K562 (cell line): ENCODE data around the gene HMCES. TPM values are rescaled to one million over a fixed set of nuclear protein-coding genes. Genes with fewer than 3 reads are reported as not detected.
A peak's percentile ranks its signal among the peaks of the same experiment; 100 is the strongest.

Experiments used
- CREM ChIP-seq: IDR thresholded peaks from 2 replicates; pipeline ENCODE4 v1.6.1; 2014; ENCODE audit warnings: antibody characterized with exemption, low read depth
- HDAC1 ChIP-seq, 2 experiments: fragments of 450-650 bp; IDR thresholded peaks; 2 replicates each; pipeline ENCODE4 v1.6.1; 2016 to 2017; ENCODE audit warnings: inconsistent platforms in 1 of 2, mild to moderate bottlenecking in 1 of 2, moderate library complexity in 1 of 2
- HMBOX1 ChIP-seq: sonication (generic); IDR thresholded peaks from 2 replicates; pipeline ENCODE4 v1.6.1; 2016
- IRF1 ChIP-seq: sonication (generic); formaldehyde crosslinking; IDR thresholded peaks from 2 replicates; pipeline ENCODE4 v1.8.0; 2022; ENCODE audit warnings: missing genetic modification reagents, mild to moderate bottlenecking, borderline replicate concordance
- JUND ChIP-seq, 2 experiments: IDR thresholded peaks; 2 replicates in 1 of 2; 3 replicates in 1 of 2; pipeline ENCODE4 v1.6.1; 2011; ENCODE audit warnings: borderline replicate concordance in 2 of 2, low read depth in 2 of 2, low read length in 2 of 2, improper control_type of control experiment in 1 of 2, missing biosample characterization in 1 of 2, missing genetic modification characterization in 1 of 2, missing genetic modification reagents in 1 of 2
- MCM7 ChIP-seq, 2 experiments: fragments of 450-650 bp; IDR thresholded peaks; 2 replicates each; pipeline ENCODE4 v1.6.1; 2016 to 2018
- MEF2D ChIP-seq: conservative IDR thresholded peaks from 2 replicates; pipeline ENCODE4 v1.6.1; 2016; ENCODE audit warnings: low read depth, missing genetic modification characterization, missing compliant biosample characterization
- MEIS2 ChIP-seq: fragments of 450-650 bp; IDR thresholded peaks from 2 replicates; pipeline ENCODE4 v1.6.1; 2014; ENCODE audit warnings: mild to moderate bottlenecking; ENCODE audit not compliant: partially characterized antibody
- MYNN ChIP-seq, 2 experiments: sonication (generic); formaldehyde crosslinking in 1 of 2; IDR thresholded peaks; 2 replicates each; pipeline versions ENCODE4 v1.5.0 to v1.6.1; 2016 to 2020; ENCODE audit warnings: antibody characterized with exemption in 1 of 2, missing genetic modification reagents in 1 of 2
- NFRKB ChIP-seq: fragments of 450-650 bp; IDR thresholded peaks from 2 replicates; pipeline ENCODE4 v1.6.1; 2016; ENCODE audit warnings: low read depth
- POLR2H ChIP-seq: IDR thresholded peaks from 2 replicates; pipeline ENCODE4 v1.6.1; 2016; ENCODE audit warnings: missing genetic modification characterization, low read depth, mild to moderate bottlenecking, control low read depth, missing compliant biosample characterization, moderate library complexity
- RBBP5 ChIP-seq: fragments of 200-600 bp; sonication (generic); IDR thresholded peaks from 2 replicates; pipeline ENCODE4 v1.6.1; 2012; ENCODE audit warnings: borderline replicate concordance, mild to moderate bottlenecking, low read length, control low read depth, inconsistent platforms; ENCODE audit not compliant: insufficient read depth, poor library complexity, severe bottlenecking
- SMAD4 ChIP-seq: fragments of 250-450 bp; sonication (Bioruptor Pico); conservative IDR thresholded peaks from 2 replicates; pipeline ENCODE4 v1.8.0; 2021; ENCODE audit warnings: inconsistent platforms, mild to moderate bottlenecking, moderate library complexity
- SMARCA4 ChIP-seq: fragments of 450-650 bp; IDR thresholded peaks from 2 replicates; pipeline ENCODE4 v1.6.1; 2016
- SMARCC2 ChIP-seq: fragments of 450-650 bp; IDR thresholded peaks from 2 replicates; pipeline ENCODE4 v1.6.1; 2017; ENCODE audit warnings: antibody characterized with exemption, moderate library complexity, mild to moderate bottlenecking, low read depth
- SOX6 ChIP-seq: fragments of 450-650 bp; IDR thresholded peaks from 2 replicates; pipeline ENCODE4 v1.6.1; 2014; ENCODE audit warnings: mild to moderate bottlenecking
- TRIM24 ChIP-seq, 2 experiments: fragments of 450-650 bp; IDR thresholded peaks; 2 replicates each; pipeline ENCODE4 v1.6.1; 2016
- ZNF140 ChIP-seq: fragments of 250-450 bp; sonication (Bioruptor Pico); IDR thresholded peaks from 2 replicates; pipeline ENCODE4 v1.8.0; 2021; ENCODE audit warnings: moderate library complexity, mild to moderate bottlenecking, inconsistent platforms
- ZNF165 ChIP-seq: fragments of 250-450 bp; sonication (Bioruptor Pico); IDR thresholded peaks from 2 replicates; pipeline ENCODE4 v1.4.0; 2020; ENCODE audit warnings: borderline replicate concordance
- ZNF224 ChIP-seq: sonication (generic); formaldehyde crosslinking; IDR thresholded peaks from 2 replicates; pipeline ENCODE4 v1.8.0; 2022; ENCODE audit warnings: mild to moderate bottlenecking, missing genetic modification reagents
- ZNF3 ChIP-seq: fragments of 250-450 bp; sonication (Bioruptor Pico); IDR thresholded peaks from 2 replicates; pipeline ENCODE4 v1.5.0; 2021; ENCODE audit warnings: mild to moderate bottlenecking, moderate library complexity
- ZNF384 ChIP-seq: IDR thresholded peaks from 2 replicates; pipeline ENCODE4 v1.6.1; 2012; ENCODE audit warnings: low read depth, low read length, improper control_type of control experiment
- polyA plus RNA-seq, 8 experiments: library from polyadenylated mRNA; depleted of rRNA in 4 of 8; stranded (reverse) in 5 of 8; unstranded in 3 of 8; fragments of >200 nt; fragmentation: Nextera tagmentation in 2 of 8; fragmentation: Illumina TruSeq in 1 of 8; extraction: Ambion mirVana in 2 of 8; extraction: Trizol in 1 of 8; gene quantifications; 2 replicates each; pipeline versions ENCODE4 v1.2.1 to v1.2.3, GENCODE V29; 2011 to 2014; ENCODE audit warnings: inconsistent platforms in 1 of 8, missing spikeins in 1 of 8
- total RNA-seq, 7 experiments: library from RNA; depleted of rRNA in 6 of 7; stranded (reverse); fragments of >200 nt in 6 of 7; fragmentation: Illumina TruSeq in 2 of 7; extraction: Trizol in 2 of 7; gene quantifications; 2 replicates each; pipeline versions ENCODE4 v1.2.1 to v1.2.3, GENCODE V29; 2011 to 2021; ENCODE audit warnings: low replicate concordance in 1 of 7
- TF ChIP-seq, protein P1 (sequence below): fragments of 450-650 bp; IDR thresholded peaks from 2 replicates; pipeline ENCODE4 v1.6.1; 2016; ENCODE audit warnings: mild to moderate bottlenecking

The HMCES gene
- total and polyA plus RNA-seq, 9 of the 15 experiments (the other 6 are each of a cell fraction or from before 2014, with no cell fraction given) = 18.8 to 45.3 (median 24.8) TPM

GRCh38 chr3:129230311-129231019 is 48.2 kb upstream of the HMCES start (continued):
- TF ChIP-seq, protein P1, sequence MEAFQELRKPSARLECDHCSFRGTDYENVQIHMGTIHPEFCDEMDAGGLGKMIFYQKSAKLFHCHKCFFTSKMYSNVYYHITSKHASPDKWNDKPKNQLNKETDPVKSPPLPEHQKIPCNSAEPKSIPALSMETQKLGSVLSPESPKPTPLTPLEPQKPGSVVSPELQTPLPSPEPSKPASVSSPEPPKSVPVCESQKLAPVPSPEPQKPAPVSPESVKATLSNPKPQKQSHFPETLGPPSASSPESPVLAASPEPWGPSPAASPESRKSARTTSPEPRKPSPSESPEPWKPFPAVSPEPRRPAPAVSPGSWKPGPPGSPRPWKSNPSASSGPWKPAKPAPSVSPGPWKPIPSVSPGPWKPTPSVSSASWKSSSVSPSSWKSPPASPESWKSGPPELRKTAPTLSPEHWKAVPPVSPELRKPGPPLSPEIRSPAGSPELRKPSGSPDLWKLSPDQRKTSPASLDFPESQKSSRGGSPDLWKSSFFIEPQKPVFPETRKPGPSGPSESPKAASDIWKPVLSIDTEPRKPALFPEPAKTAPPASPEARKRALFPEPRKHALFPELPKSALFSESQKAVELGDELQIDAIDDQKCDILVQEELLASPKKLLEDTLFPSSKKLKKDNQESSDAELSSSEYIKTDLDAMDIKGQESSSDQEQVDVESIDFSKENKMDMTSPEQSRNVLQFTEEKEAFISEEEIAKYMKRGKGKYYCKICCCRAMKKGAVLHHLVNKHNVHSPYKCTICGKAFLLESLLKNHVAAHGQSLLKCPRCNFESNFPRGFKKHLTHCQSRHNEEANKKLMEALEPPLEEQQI = peak; percentile 21; the same call in 1 of the 2 replicates
- 0 out of 2 replicates have a peak, but pooled peaks have one; percentile 13 for TF ChIP-seq CREM
- 0 out of 2 replicates have a peak, but pooled peaks have one; percentile 59 for TF ChIP-seq MYNN (IDR thresholded peaks at IDR 0.05)
- TF ChIP-seq MYNN (CRISPR knock-in tag; IDR thresholded peaks at IDR 0.05) = no peak
- peak; percentile 52 for TF ChIP-seq SMAD4 (CRISPR knock-in tag)
- TF ChIP-seq SMARCC2 = peak; percentile 31; the same call in 1 of the 2 replicates
- TF ChIP-seq SMARCA4 = peak; percentile 70; the same call in 1 of the 2 replicates
- peak; percentile 86 for TF ChIP-seq JUND (IDR thresholded peaks at IDR 0.05; ENCODE audit: borderline replicate concordance, low read depth, low read length)
- TF ChIP-seq JUND (tag; IDR thresholded peaks at IDR 0.05; ENCODE audit: borderline replicate concordance, low read depth, low read length) = peak; percentile 78
- TF ChIP-seq ZNF384 = peak; percentile 80
- no peak for TF ChIP-seq ZNF224 (CRISPR knock-in tag)
- TF ChIP-seq IRF1 (CRISPR knock-in tag) = no peak
- no peak for TF ChIP-seq ZNF3 (CRISPR knock-in tag)
- peak; percentile 53 for TF ChIP-seq MEIS2
- no peak for TF ChIP-seq RBBP5
- 0 out of 4 replicates have a peak, but pooled peaks have one; percentile 2 to 10 for TF ChIP-seq TRIM24 (IDR thresholded peaks at IDR 0.05)
- TF ChIP-seq ZNF140 (CRISPR knock-in tag) = no peak
- 0 out of 2 replicates have a peak, but pooled peaks have one; percentile 11 for TF ChIP-seq HMBOX1
- 0 out of 2 replicates have a peak, but pooled peaks have one; percentile 39 for TF ChIP-seq NFRKB
- no peak for TF ChIP-seq MCM7 (IDR thresholded peaks at IDR 0.05)
- 0 out of 4 replicates have a peak, but pooled peaks of 1 of the 2 experiments have one; percentile 15 for TF ChIP-seq HDAC1 (IDR thresholded peaks at IDR 0.05)
- TF ChIP-seq ZNF165 (CRISPR knock-in tag) = no peak
- peak; percentile 50; the same call in 1 of the 2 replicates for TF ChIP-seq POLR2H (tag)
- 0 out of 2 replicates have a peak, but pooled peaks have one; percentile 39 for TF ChIP-seq MEF2D
- 0 out of 2 replicates have a peak, but pooled peaks have one; percentile 15 for TF ChIP-seq SOX6
